Body of pancreas (tissue), 4 donors: Measurements from ENCODE around the gene UNCX. TPM values are rescaled to one million over a fixed set of nuclear protein-coding genes. Genes with fewer than 3 reads are reported as not detected.

Experiments
- ATAC-seq: fragments of 150-250 bp; one replicate; pipeline ENCODE4 v1.9.1; 2016
- DNase-seq, 4 donors: peaks; one replicate each; pipeline ENCODE4 v3.0.0-alpha.2; 2019
- H3K27ac ChIP-seq, 4 donors: fragments of 200-600 bp; sonication (generic); 1 replicate in 3 of 4; 2 replicates in 1 of 4; pipeline versions ENCODE4 v1.5.1 to v1.6.1; 2016 to 2019; ENCODE audit warnings: mild to moderate bottlenecking in 1 of 4, mixed read lengths in 1 of 4, moderate library complexity in 1 of 4
- H3K27me3 ChIP-seq, 2 donors: fragments of 200-600 bp; sonication (generic); one replicate each; pipeline ENCODE4 v1.6.0; 2016; ENCODE audit warnings: mild to moderate bottlenecking in 1 of 2
- H3K36me3 ChIP-seq, 2 donors: fragments of 200-600 bp; sonication (generic); replicated peaks in 1 of 2; 2 replicates each; pipeline ENCODE4 v1.5.1; 2016; ENCODE audit warnings: low read depth in 2 of 2; ENCODE audit not compliant: insufficient read depth in 1 of 2
- H3K4me1 ChIP-seq: fragments of 200-600 bp; sonication (generic); one replicate; pipeline ENCODE4 v1.6.0; 2016
- H3K4me3 ChIP-seq, 2 donors: fragments of 200-600 bp; sonication (generic); 1 replicate in 1 of 2; 2 replicates in 1 of 2; pipeline ENCODE4 v1.5.1; 2016 to 2019
- H3K9me3 ChIP-seq, 3 donors: fragments of 200-600 bp; sonication (generic); 1 replicate in 2 of 3; 2 replicates in 1 of 3; pipeline ENCODE4 v1.5.1; 2016
- CTCF ChIP-seq, 7 experiments: fragments of 450-650 bp in 4 of 7; fragments of 200-600 bp in 3 of 7; sonication (generic) in 3 of 7; IDR thresholded peaks; one replicate each; pipeline ENCODE4 v1.5.1; 2016 to 2019; ENCODE audit warnings: antibody characterized with exemption in 7 of 7
- POLR2A ChIP-seq, 3 donors: fragments of 450-650 bp; IDR thresholded peaks; one replicate each; pipeline ENCODE4 v1.6.1; 2016; ENCODE audit warnings: antibody characterized with exemption in 3 of 3, mild to moderate bottlenecking in 2 of 3
- WGBS, 2 donors: methylation state at CpG; one replicate each; pipeline ENCODE4 v1.1.5; 2017; 5-methylcytosine and 5-hydroxymethylcytosine counted together
- intact Hi-C: fragments of 100-400 bp; cut with DNase I; formaldehyde crosslinking; loops from one replicate; pipeline ENCODE4 v1.15.1; 2023
- total RNA-seq, 2 donors: library from RNA; depleted of rRNA; stranded (reverse); fragments of >200 nt; gene quantifications; one replicate each; pipeline ENCODE4 v1.1.0, GENCODE V29; 2016

The UNCX gene
- total RNA-seq, 2 donors from 2014 or later, result not detected

GRCh38 chr7:1218541-1219165, 14.0 kb upstream of the UNCX start:
- H3K36me3 ChIP-seq, result no peaks in the 10 kb centered on the region
- WGBS, 2 donors, result 42 to 55% methylated on average over 9 to 24 of the region's 24 CpGs
- no peaks in the 10 kb centered on the region for H3K4me1 ChIP-seq
- no peaks in the 10 kb centered on the region for H3K9me3 ChIP-seq
- H3K27ac ChIP-seq, result no peak overlapping the region
- ATAC-seq (no peak), DNase-seq (no peak)
- intact Hi-C loops, result no loop called here
- peaks cover under 1 to 5% of the 10 kb centered on the region in 2 donors for H3K27me3 ChIP-seq
- no peak overlapping the region for H3K4me3 ChIP-seq
- TF ChIP-seq CTCF (IDR thresholded peaks at IDR 0.05) (no peak), POLR2A (IDR thresholded peaks at IDR 0.05) (no peak)

GRCh38 chr7:1219498-1219897, 13.2 kb upstream of the UNCX start:
- intact Hi-C loops, result no loop called here
- DNase-seq, result no peak
- WGBS, 2 donors, result 44 to 48% methylated on average over 8 to 9 of the region's 9 CpGs
- ATAC-seq, result no peak
- Histone ChIP-seq H3K27ac (no peak overlapping the region), H3K4me1 (peaks cover 6% of the 10 kb centered on the region), H3K27me3 (peaks cover 7 to 13% of the 10 kb centered on the region in 2 donors), H3K4me3 (no peak overlapping the region), H3K36me3 (no peaks in the 10 kb centered on the region), H3K9me3 (no peaks in the 10 kb centered on the region)
- TF ChIP-seq CTCF (IDR thresholded peaks at IDR 0.05) (no peak), POLR2A (IDR thresholded peaks at IDR 0.05) (no peak)

- intact Hi-C loops, result loop anchor here (10.0 kb wide), 1 partner anchor 195 kb away; no protein-coding TSS in a partner anchor
- WGBS, 2 donors, result 48 to 54% methylated on average over 13 of the region's 13 CpGs
- DNase-seq, result no peak
- Histone ChIP-seq H3K27me3 (peaks cover 7 to 19% of the 10 kb centered on the region in 2 donors), H3K36me3 (no peaks in the 10 kb centered on the region), H3K4me3 (no peak overlapping the region), H3K4me1 (peaks cover 6% of the 10 kb centered on the region), H3K27ac (no peak overlapping the region), H3K9me3 (no peaks in the 10 kb centered on the region)
- no peak for TF ChIP-seq CTCF (IDR thresholded peaks at IDR 0.05)
- TF ChIP-seq POLR2A (IDR thresholded peaks at IDR 0.05), result no peak
- no peak for ATAC-seq
Measured at GRCh38 chr7:1220000-1220726, 12.5 kb upstream of the UNCX start.

GRCh38 chr7:1220977-1221745, 11.5 kb upstream of the UNCX start:
- DNase-seq (no peak), ATAC-seq (no peak)
- Histone ChIP-seq H3K27ac (no peak overlapping the region), H3K27me3 (peaks cover 10 to 24% of the 10 kb centered on the region in 2 donors), H3K36me3 (no peaks in the 10 kb centered on the region), H3K4me1 (peaks cover 9% of the 10 kb centered on the region), H3K4me3 (no peak overlapping the region), H3K9me3 (no peaks in the 10 kb centered on the region)
- TF ChIP-seq CTCF (IDR thresholded peaks at IDR 0.05) (no peak), POLR2A (IDR thresholded peaks at IDR 0.05) (no peak)
- intact Hi-C loops, result loop anchor here (10.0 kb wide), 1 partner anchor 194 kb away; no protein-coding TSS in a partner anchor
- 44 to 45% methylated on average over 15 to 22 of the region's 22 CpGs for WGBS, 2 donors
